Ovary (tissue), 9 donors: ENCODE results near the gene EIF4G3. TPM values are rescaled to one million over a fixed set of nuclear protein-coding genes. Genes with fewer than 3 reads are reported as not detected.

Source experiments
- DNase-seq, 5 donors: peaks; one replicate each; pipeline ENCODE4 v3.0.0-alpha.2; 2019 to 2020
- H3K27ac ChIP-seq, 2 donors: fragments of 200-600 bp; one replicate each; pipeline versions ENCODE4 v1.5.1 to v1.8.0; 2019 to 2022
- H3K27me3 ChIP-seq: fragments of 200-600 bp; one replicate; pipeline ENCODE4 v1.8.0; 2022
- H3K36me3 ChIP-seq: fragments of 200-600 bp; sonication (generic); one replicate; pipeline ENCODE4 v1.5.1; 2019
- H3K4me1 ChIP-seq: one replicate; pipeline ENCODE4 v1.8.1; 2013; ENCODE audit warnings: mild to moderate bottlenecking, moderate library complexity; ENCODE audit not compliant: insufficient read depth
- H3K4me3 ChIP-seq: fragments of 200-600 bp; sonication (generic); one replicate; pipeline ENCODE4 v1.5.1; 2017
- H3K9me3 ChIP-seq, 2 donors: fragments of 200-600 bp in 1 of 2; sonication (generic) in 1 of 2; one replicate each; pipeline versions ENCODE4 v1.5.1 to v1.8.1; 2013 to 2019; ENCODE audit warnings: mild to moderate bottlenecking in 1 of 2, moderate library complexity in 1 of 2
- EP300 ChIP-seq: sonication (generic); formaldehyde crosslinking; IDR thresholded peaks from one replicate; pipeline ENCODE4 v1.6.1; 2017; ENCODE audit warnings: antibody characterized with exemption
- POLR2A ChIP-seq: fragments of 450-650 bp; IDR thresholded peaks from one replicate; pipeline ENCODE4 v1.6.1; 2017; ENCODE audit warnings: antibody characterized with exemption, mild to moderate bottlenecking, moderate library complexity
- WGBS, 3 donors: extraction: QIAGEN DNeasy Blood & Tissue Kit in 1 of 3; methylation state at CpG; one replicate each; pipeline versions ENCODE4 v1.1.5 to v1.1.7; 2013 to 2017; 5-methylcytosine and 5-hydroxymethylcytosine counted together
- intact Hi-C, 4 donors: fragments of 100-400 bp; cut with DNase I; formaldehyde crosslinking; loops; one replicate each; pipeline versions ENCODE4 v1.11.0 to v1.15.1; 2022 to 2023
- polyA plus RNA-seq, 2 donors: library from polyadenylated mRNA; stranded (reverse); fragments of 200-250 nt in 1 of 2; fragments of 350-450 nt in 1 of 2; fragmentation: Illumina TruSeq in 1 of 2; extraction: RNeasy Lipid Tissue Mini Kit (QIAGEN cat#74804) in 1 of 2; gene quantifications; one replicate each; pipeline ENCODE4 v1.2.3, GENCODE V29; 2013 to 2014
- total RNA-seq, 7 donors: library from RNA; depleted of rRNA in 2 of 7; stranded (reverse); fragments of >200 nt in 2 of 7; fragmentation: NEBNext Ultra II Directional in 3 of 7; extraction: Animal tissue kit (Norgen Biotek cat#: 25700) in 3 of 7; gene quantifications; one replicate each; pipeline versions ENCODE4 v1.1.0 to v1.2.4, GENCODE V29; 2016 to 2023
- TF ChIP-seq, protein P1 (sequence below), 3 donors: fragments of 450-650 bp in 2 of 3; fragments of 200-600 bp in 1 of 3; IDR thresholded peaks; one replicate each; pipeline versions ENCODE4 v1.5.1 to v1.8.0; 2016 to 2022; ENCODE audit warnings: antibody characterized with exemption in 3 of 3, mild to moderate bottlenecking in 1 of 3
- donor health status: DM: no; HTN: no; CAD: no; lungs with moderate emphysema.
- donor health status: DM: no; HTN: no; CAD: no.
- donor health status: Bipolar disorder and iron deficiency.
- donor health status: DM: yes; HTN: yes; CAD: no.
- donor health status: DM: no; HTN: no; CAD: no.
- donor health status: DM: yes; HTN: yes; CAD: no.

Gene EIF4G3
- total and polyA plus RNA-seq, 9 donors: 13.9 to 62.4 (median 39.4) TPM

DNA sequence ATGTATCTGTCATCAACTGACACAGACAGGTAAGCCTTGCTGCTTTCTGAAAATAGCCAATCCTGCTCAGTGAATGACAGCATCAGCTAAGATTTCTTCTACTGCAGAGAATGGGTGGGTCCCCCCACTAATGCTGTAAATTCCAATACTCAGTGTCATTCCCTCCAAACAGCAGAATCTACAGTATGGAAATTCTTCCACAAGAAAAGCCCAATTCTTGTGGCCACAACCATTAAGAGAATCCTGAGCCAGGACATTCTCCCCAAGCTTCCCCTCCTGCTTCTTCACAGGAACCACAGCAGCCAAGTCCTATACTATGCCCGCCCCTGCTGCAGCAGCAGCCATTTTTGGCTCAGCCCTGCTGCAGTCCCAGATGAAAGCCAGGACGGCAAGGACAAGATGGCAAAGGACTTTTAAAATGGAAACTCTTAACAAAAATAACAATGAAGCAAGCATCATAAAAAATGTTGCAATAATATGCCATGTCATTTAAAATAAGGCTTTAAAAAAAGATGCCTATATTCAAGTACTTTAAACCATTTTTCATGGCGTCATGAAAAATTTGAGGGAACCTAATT lies 26.8 kb downstream of the EIF4G3 start:
- DNase-seq: no peak
- H3K4me3 ChIP-seq: no peak overlapping the region
- H3K36me3 ChIP-seq: no peaks in the 10 kb centered on the region
- 75 to 89% (median 76%) methylated on average over 3 of the region's 3 CpGs for WGBS, 3 donors
- H3K9me3 ChIP-seq: no peaks in the 10 kb centered on the region
- H3K4me1 ChIP-seq: peaks cover 1% of the 10 kb centered on the region
- TF ChIP-seq EP300 (no peak), POLR2A (no peak)
- TF ChIP-seq, protein P1, sequence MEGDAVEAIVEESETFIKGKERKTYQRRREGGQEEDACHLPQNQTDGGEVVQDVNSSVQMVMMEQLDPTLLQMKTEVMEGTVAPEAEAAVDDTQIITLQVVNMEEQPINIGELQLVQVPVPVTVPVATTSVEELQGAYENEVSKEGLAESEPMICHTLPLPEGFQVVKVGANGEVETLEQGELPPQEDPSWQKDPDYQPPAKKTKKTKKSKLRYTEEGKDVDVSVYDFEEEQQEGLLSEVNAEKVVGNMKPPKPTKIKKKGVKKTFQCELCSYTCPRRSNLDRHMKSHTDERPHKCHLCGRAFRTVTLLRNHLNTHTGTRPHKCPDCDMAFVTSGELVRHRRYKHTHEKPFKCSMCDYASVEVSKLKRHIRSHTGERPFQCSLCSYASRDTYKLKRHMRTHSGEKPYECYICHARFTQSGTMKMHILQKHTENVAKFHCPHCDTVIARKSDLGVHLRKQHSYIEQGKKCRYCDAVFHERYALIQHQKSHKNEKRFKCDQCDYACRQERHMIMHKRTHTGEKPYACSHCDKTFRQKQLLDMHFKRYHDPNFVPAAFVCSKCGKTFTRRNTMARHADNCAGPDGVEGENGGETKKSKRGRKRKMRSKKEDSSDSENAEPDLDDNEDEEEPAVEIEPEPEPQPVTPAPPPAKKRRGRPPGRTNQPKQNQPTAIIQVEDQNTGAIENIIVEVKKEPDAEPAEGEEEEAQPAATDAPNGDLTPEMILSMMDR (IDR thresholded peaks at IDR 0.05): no peak
- no peaks in the 10 kb centered on the region for H3K27me3 ChIP-seq
- no peak overlapping the region for H3K27ac ChIP-seq
- intact Hi-C loops: no loop called here

DNA sequence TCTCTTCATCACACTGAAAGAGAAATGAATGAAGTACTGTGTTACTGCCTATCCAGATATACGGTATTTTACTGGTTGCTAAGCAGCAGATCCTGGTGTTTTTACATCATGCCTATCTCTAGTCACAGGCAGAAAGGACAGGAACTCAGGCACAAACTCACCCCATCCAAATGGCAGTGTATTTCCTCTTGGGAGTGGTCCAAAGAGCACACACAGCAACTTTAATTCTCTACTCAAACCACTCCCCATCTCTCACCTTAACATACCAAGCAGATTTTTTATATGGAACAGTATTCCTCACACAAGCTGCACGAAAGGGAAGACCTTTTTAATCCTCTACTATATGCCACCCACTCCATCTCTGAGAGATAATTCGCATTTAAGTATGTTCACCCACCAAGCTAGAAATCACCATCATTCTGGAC lies 27.3 kb downstream of the EIF4G3 start:
- no peak for DNase-seq
- Histone ChIP-seq H3K4me1 (peaks cover 1% of the 10 kb centered on the region), H3K27me3 (no peaks in the 10 kb centered on the region), H3K4me3 (no peak overlapping the region), H3K9me3 (no peaks in the 10 kb centered on the region), H3K36me3 (no peaks in the 10 kb centered on the region), H3K27ac (no peak overlapping the region)
- TF ChIP-seq, protein P1 (IDR thresholded peaks at IDR 0.05): no peak
- TF ChIP-seq EP300: no peak
- TF ChIP-seq POLR2A: no peak
- whole genome bisulfite sequencing, 3 donors: 56 to 61% (median 56%) methylated on average over 3 of the region's 3 CpGs
- intact Hi-C loops: no loop called here

DNA sequence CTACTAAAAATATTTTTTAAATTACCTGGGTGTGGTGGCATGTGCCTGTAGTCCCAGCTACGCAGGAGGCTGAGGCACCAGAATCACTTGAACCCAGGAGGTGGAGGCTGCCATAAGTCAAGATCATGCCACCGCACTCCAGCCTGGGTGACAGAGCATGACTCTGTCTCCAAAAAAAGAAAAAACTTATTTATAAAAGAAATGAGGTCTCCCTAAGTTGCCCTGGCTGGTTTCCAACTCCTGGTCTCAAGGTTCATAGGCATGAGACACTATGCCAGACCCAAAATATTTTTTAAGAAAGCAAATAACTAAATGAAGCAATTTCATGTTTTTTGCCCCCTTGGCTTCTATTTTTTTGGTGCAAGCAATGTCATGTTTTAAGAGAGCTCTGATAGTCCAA lies 32.9 kb downstream of the EIF4G3 start:
- WGBS, 3 donors: 75 to 97% (median 91%) methylated on average over 2 of the region's 2 CpGs
- DNase-seq: peak in 1 of 5 donors; percentile 24
- intact Hi-C loops: no loop called here
- Histone ChIP-seq H3K9me3 (no peaks in the 10 kb centered on the region), H3K27ac (no peak overlapping the region), H3K4me1 (peaks cover 3% of the 10 kb centered on the region), H3K4me3 (no peak overlapping the region), H3K27me3 (no peaks in the 10 kb centered on the region), H3K36me3 (no peaks in the 10 kb centered on the region)
- TF ChIP-seq EP300 (no peak), POLR2A (no peak)
- TF ChIP-seq, protein P1 (IDR thresholded peaks at IDR 0.05): no peak

DNA sequence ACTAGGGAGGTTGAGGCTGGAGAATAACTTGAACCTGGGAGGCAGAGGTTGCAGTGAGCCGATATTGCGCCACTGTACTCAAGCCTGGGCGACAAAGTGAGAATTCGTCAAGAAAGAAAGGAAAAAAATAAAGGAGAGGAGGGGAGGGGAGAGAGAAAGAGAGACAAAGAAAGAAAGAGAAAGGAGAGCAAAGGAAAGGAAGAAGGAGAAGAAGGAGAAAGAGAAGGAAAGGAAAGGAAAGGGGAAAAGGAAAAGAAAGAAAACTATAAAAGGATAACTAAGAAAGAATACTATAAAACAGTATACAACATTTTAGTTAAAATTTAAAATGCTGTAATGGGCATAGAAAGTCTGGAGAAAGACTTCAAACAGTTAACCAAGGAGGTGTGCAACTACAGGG lies 33.6 kb downstream of the EIF4G3 start:
- intact Hi-C loops: no loop called here
- TF ChIP-seq, protein P1 (IDR thresholded peaks at IDR 0.05): no peak
- TF ChIP-seq POLR2A (no peak), EP300 (no peak)
- no peaks in the 10 kb centered on the region for H3K27me3 ChIP-seq
- WGBS, 3 donors: 93 to 98% (median 95%) methylated on average over 4 of the region's 4 CpGs
- no peak for DNase-seq
- no peaks in the 10 kb centered on the region for H3K36me3 ChIP-seq
- no peak overlapping the region for H3K27ac ChIP-seq
- H3K4me3 ChIP-seq: no peak overlapping the region
- peaks cover 3% of the 10 kb centered on the region for H3K4me1 ChIP-seq
- no peaks in the 10 kb centered on the region for H3K9me3 ChIP-seq
